Globus pallidus (tissue), 1 donor: ENCODE measurements around the gene GRIK4.

Experiments
- DNase-seq: peaks from one replicate; pipeline ENCODE4 v3.0.0-alpha.2; 2015; ENCODE audit warnings: low spot score

The GRIK4 gene

GRCh38 chr11:120668537-120668936 lies 157.0 kb downstream of the GRIK4 start:
- no peak for DNase-seq

- DNase-seq = no peak
These were observed 163.0 kb downstream of the GRIK4 start for GRCh38 chr11:120674542-120674941.

- DNase-seq = no peak
These were observed 163.6 kb downstream of the GRIK4 start for GRCh38 chr11:120675171-120675570.

DNA sequence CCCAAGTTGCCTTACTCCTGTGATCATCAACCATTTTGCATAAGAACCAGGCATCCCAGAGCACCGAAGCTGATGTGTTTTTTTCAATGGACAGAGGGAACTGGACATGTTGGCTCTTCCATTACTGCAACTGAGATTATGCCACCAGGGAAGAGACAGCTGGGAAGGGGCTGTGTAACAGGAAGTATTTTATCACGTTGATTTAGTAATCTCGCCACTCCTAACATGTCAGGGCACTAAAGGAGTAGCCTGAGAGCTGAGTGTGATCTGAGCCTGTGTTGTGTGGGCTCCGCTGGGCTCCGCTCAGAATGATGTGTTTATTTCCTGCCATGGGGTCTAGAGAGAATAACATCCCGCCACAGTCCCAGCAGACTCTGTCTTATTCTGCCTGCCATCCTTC lies 165.4 kb downstream of the GRIK4 start:
- DNase-seq = no peak

DNA sequence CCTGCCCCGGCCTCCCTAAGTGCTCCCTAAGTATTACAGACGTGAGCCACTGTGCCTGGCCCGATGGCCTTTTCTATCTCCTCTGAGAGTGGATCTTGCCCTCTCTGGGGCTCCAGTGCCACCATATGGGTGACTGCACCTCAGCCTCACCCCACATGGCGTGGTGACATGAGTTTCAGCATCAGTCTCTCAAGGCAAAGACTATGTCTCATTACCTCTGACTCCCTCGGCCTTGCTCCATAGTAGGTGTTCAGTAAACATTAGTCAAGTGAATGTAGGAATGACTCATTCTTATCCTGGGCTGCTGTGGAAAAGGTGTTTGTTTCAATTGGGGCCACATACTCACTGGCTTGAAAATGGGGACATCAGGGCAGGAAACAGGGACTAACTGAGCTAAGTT lies 168.8 kb downstream of the GRIK4 start:
- no peak for DNase-seq

DNA sequence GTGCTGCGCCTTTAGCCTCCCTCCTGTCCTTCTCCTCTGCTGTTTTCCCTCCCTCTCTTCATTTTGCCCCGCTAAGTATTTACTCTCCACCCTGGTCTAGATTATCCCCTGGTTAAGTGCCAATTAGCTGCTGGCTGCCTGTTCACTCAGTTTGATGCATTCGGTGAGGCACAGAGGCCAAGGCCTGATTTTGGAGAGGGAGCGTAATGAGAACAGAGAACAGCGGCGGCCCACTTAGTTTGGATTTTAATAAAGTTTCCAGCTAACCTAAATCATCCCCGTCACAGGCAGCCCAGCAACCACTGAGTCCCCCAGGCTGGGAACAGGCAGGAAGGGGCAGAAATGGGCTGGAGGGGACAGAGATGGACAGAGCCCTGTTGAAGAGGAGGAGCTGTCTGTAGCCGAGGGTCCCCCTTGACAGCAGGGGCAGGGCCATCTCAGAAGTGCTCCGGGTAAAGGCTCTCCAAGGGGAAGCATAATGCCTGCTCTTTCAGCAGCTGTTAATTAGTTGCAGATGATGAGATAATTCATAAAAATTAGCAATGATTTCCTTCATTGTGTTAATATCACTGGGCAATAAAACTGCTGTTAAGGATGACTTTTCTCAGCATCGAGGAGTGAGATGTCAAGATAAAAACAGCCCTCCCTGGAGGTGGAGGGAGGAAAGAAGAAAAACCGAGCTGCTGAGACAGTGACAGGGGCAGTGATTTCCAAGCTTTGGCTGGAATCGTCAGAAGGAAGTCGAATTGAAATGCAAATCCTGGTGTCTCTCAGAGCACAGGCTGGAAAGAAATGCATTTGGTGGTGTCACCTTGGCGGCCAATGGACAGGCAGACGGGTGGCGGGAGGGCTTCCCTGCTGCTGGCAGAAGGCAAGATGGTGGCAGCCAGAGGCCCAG lies 170.1 kb downstream of the GRIK4 start:
- peak; percentile 16 for DNase-seq

DNA sequence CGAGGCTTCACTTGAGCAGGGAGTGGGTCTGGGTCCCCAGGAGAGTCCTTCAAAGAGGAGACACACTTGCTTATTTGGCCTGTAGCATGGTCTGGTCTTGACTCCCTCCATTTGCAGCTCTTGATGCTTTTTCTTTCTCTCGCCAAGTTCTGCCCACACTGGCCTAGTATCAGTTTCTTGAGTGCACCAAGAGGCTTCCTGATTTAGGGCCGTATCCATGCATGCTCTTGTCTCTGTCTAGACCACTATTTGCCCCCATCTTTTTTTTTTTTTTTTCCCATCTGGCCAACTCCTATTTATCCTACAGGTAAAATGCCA lies 170.7 kb downstream of the GRIK4 start:
- no peak for DNase-seq

DNA sequence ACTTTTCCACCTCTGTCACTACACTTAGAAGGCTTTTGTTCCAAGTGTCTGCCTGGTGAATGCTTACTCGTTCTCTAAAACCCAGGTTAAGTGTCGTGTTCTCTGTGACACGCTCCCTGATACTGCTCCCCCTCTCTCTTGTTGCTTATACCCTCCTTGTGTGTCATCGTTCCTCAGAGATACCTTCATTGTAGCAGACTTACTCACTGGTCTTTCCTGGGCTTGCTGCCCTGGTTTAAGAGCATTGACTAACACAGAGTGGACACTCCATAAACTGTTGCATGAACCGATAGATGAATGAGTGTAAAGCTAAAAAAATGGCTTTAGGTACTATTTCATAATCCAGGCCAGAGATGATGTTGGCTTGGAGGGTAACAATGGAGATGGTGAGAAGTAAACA lies 171.3 kb downstream of the GRIK4 start:
- DNase-seq = no peak

- no peak for DNase-seq
These were observed 175.0 kb downstream of the GRIK4 start for GRCh38 chr11:120686516-120686915.

DNA sequence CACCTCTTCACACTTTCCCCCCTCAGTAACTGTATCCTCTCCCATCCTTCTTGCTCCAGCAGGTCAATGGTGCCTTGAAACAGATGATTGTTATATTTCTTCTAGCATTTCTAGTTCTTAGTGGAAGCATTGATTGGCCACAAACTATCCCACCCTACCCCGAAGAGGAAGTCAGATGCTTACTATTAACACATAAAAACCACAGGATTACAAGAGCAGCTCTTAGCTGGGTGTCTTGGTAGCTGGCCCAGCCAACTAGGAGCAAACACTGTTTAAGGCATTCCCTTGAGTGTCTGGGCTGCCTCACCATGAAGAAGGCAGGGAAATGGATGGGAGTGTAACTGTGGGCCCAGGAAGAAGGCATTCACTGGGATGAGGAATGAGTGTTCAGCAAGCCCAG lies 176.6 kb downstream of the GRIK4 start:
- DNase-seq = no peak

DNA sequence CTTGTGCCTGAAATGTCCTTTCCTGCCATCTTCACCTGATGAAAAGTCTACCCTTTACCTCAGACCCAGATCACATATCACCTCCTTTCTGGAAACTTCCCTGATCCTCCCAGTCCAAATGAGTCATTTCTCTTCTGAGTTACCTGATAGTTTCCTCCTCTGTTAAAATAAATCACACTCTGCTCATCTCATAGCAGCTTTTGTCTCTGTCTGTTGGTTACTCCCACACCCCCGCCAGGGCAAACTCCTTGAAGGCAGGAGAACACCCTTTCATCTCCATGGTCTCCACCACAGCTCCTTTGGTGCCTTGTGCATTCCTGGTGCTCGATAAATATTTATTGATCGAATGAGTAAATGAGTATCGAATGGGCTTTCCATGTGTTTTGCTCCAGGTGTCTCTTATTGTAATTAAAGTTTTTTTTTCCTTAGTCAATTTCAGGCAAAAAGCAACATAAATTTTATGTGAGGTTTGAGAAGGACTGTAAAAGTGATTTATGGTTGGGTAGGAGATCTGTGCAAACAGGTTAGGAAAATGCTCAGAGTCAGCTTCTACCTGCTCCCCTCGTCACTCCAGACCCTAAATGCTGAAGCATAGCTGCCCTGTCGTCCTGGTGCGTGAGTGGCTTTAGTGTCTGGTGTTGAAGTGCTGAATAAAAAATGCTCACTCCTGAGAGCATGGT lies 178.2 kb downstream of the GRIK4 start:
- DNase-seq = no peak

DNA sequence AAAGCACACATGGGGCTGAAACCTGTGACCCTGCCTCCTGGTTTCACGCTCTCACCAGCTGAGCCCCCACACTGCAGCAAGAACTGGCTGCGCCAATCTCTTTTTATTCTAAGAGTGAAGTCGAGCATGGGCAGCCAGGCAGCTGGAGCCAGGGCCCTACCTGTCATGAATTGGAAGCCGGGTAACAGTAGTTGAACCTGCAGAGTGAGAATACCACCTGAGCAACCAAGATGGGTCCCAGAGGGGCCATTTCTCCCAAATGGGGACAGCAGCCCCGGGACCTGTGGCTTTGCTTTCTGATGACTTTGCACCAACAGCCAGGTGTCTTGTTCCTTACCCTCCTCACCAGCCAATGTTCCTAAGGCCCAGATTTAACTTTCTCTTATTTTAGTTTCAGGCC lies 178.9 kb downstream of the GRIK4 start:
- DNase-seq = no peak

DNA sequence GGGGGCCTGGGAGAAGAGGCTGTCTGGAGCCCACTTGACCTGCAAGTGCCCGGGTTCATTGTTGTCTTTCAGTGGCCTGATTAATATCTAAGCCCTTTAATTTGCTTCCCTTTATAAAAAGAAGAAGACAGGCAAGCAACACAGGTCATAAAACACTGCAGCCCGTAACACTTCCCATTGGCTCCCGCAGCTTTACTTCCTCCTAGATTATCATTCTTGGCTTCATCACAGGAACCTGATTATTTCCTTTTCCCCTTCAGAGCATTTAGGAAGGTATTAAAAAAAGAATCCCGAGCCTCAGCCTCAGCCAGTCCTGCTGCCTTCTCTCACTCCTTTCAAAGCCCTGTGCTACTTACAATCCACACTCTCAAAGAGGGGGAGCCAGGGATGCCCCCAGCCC lies 183.2 kb downstream of the GRIK4 start:
- DNase-seq = no peak

DNA sequence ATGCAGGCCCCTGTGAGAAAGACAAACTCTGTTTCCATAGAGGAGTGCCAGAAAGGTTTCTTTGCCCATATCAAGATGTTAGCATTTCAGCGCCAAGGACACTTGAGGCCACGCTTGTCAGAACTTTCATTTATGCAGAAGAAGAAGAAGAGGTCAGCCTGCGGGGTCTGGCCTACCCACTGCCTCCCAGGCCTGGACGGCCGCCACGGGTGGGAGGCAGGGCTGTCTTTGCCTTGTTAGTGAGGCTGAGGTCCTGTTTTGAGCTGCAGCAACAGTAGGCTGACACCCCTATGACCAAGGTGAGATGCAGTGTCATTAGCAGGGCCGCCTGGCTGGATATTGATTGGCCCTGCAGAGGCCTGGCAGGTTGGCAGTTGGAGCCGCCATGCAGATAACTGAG lies 183.9 kb downstream of the GRIK4 start:
- no peak for DNase-seq

DNA sequence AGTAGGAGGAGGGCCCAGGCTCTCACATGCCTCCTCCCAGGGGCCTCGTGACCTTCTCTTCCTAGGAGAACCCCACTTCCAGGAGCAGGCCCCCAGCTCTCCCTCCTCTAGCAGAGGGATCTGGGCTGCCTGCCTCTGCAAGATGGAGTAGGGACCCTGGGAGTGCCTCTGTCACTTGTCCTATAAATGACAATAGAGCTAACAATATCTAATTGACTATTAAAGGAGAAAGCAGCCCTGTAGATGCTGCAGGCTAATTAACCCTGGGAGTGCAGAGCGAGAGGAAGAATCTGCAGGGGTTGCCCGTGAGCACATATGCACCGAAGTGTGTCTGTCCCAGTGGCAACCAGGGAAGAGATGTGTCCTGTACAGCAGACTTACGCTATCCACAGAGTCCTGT lies 184.4 kb downstream of the GRIK4 start:
- DNase-seq = no peak

DNA sequence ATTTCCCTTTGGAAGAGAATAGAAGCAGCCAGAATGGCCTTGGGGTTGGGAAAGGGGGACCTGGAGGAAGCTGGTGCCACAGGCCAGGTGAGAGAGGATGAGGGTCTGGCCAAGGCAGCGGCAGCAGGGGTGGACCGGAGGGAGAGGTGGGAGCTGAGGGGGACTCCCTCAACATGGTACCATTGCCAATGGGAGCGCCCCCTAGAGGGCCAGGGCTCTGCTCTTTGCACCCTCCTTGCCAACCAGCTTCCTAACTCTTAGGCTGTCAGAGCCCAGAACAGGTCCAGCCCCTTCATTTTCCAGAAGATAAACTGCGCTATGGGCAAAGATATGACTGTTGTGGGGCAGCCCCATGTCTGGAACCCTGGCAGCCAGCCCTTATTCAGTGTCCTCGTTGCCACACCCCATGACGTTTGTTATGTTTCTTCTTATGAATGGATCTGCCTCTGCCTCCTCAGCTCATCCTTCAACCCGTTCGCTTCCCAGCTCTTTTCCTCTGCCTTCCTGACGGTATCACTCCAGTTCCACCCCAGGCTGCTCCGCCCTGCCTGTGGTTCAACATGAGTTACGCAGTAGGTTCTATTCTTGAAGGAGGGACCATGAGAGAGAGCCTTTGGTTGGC lies 185.2 kb downstream of the GRIK4 start:
- no peak for DNase-seq

- DNase-seq = no peak
These were observed 187.4 kb downstream of the GRIK4 start for GRCh38 chr11:120698918-120699317.

DNA sequence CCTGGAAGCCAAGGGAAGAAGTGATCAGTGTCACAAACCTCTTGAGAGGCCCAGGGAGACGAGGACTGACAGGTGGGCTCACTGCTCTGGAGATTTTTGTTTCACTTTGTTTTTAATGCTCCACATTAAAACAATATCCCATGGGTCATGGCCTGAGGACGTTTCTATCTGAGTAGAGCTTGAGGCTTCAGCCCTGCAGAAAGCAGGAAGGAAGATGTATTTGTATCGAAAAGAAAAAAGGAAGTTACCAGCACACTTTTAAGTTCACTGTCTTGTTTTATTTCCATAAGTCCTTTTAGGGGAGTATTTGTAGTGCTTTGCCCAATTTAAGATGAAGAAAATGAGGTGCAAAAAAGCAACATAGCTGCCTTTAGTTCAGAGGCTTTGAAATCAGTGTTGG lies 191.1 kb downstream of the GRIK4 start:
- no peak for DNase-seq

GRCh38 chr11:120703358-120704152 lies 192.0 kb downstream of the GRIK4 start:
- DNase-seq = no peak

DNA sequence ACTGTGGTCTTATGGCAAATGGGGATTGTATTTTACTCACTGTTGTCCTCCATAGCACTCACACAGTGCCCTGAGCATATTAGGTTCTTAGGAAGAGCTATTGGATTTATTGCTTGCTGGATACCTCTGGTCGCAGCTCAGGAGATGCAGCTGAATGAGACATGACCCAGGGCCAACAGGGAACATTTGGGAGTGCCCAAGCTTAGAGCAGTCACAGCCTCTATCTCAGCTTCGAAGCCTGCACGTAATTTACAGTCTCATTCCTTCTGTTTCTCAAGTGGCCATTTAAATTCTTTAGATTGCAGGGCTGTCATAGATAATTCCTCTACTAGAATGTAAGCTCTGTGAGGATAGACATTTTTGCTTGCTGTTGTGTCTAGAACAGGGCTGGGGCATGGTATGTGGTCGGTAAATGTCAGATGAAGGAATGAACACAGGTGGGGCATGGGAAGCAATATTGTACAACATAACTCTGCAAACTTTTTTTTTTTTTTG lies 192.8 kb downstream of the GRIK4 start:
- DNase-seq = no peak

DNA sequence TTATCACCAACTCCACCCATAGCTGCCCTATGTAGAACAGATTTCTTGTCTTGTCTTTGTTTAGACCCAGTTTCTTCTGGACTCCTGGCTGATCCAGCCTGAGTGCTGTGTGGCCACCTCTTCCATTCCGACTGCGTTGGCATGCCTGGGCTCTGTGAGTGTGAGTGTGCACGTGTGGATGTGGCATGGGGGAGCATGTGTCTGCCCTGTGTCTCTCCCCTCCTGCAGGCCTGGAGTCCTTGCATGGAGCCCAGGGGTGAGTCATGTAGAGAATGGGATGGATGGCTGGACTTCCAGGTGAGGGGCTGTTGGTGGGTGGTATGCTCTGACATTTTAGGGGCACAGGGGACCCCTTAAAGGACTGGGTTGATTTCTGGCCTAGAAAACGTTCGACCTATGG lies 194.7 kb downstream of the GRIK4 start:
- no peak for DNase-seq

DNA sequence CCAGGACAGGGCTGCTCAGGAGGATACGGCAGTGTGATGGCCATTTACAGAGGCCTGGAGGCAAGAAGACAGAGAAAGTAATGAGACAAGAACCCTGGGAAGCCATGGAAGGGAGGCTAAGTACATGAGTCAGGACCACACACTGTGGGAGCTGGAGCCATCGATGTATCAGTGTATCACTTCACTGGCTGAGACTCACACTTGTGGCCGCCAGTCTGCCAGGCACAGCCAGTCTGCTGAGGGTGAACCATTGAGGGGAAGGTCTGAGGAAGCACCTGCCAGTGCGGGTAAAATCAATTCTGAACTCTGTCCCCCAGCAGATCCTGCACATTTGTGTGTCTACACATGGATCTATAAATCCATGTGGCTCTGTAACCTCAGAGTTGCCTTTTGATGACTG lies 195.6 kb downstream of the GRIK4 start:
- DNase-seq = no peak
